ENCODE measurements around the gene PPP1CC. TPM values are rescaled to one million over a fixed set of nuclear protein-coding genes. Genes with fewer than 3 reads are reported as not detected.

The PPP1CC gene
- total RNA-seq, 2 donors from 2014 or later: 76.4 to 105 TPM

GRCh38 chr12:110744601-110745264, 2.0 kb upstream of the PPP1CC start:
- Histone ChIP-seq H3K27me3 (replicated peaks; ENCODE audit: insufficient read depth) (no peaks in the 10 kb centered on the region), H3K4me1 (ENCODE audit: control insufficient read depth in 1 of 2, low read depth in 2 of 2) (peaks cover 19 to 30% of the 10 kb centered on the region in 2 donors), H3K9me3 (no peaks in the 10 kb centered on the region), H3K36me3 (no peaks in the 10 kb centered on the region), H3K4me3 (no peak overlapping the region), H3K27ac (peak overlapping the region; percentile 9 to 17)
- ATAC-seq (ENCODE audit: insufficient number of reproducible peaks, low FRiP score, low read depth): no peak
- no peak for DNase-seq (ENCODE audit: low spot score)
- TF ChIP-seq, protein P1, sequence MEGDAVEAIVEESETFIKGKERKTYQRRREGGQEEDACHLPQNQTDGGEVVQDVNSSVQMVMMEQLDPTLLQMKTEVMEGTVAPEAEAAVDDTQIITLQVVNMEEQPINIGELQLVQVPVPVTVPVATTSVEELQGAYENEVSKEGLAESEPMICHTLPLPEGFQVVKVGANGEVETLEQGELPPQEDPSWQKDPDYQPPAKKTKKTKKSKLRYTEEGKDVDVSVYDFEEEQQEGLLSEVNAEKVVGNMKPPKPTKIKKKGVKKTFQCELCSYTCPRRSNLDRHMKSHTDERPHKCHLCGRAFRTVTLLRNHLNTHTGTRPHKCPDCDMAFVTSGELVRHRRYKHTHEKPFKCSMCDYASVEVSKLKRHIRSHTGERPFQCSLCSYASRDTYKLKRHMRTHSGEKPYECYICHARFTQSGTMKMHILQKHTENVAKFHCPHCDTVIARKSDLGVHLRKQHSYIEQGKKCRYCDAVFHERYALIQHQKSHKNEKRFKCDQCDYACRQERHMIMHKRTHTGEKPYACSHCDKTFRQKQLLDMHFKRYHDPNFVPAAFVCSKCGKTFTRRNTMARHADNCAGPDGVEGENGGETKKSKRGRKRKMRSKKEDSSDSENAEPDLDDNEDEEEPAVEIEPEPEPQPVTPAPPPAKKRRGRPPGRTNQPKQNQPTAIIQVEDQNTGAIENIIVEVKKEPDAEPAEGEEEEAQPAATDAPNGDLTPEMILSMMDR (IDR thresholded peaks at IDR 0.05): no peak

- Histone ChIP-seq H3K9me3 (no peaks in the 10 kb centered on the region), H3K4me1 (ENCODE audit: control insufficient read depth in 1 of 2, low read depth in 2 of 2) (peaks cover 19 to 35% of the 10 kb centered on the region in 2 donors), H3K4me3 (peak overlapping the region; percentile 94), H3K36me3 (no peaks in the 10 kb centered on the region), H3K27me3 (replicated peaks; ENCODE audit: insufficient read depth) (no peaks in the 10 kb centered on the region), H3K27ac (peak overlapping the region in 1 of 2 donors; percentile 17)
- TF ChIP-seq, protein P1 (IDR thresholded peaks at IDR 0.05): no peak
- DNase-seq (ENCODE audit: low spot score): no peak
- no peak for ATAC-seq (ENCODE audit: insufficient number of reproducible peaks, low FRiP score, low read depth)
Observed at GRCh38 chr12:110744151-110744571, 1.5 kb upstream of the PPP1CC start.

DNA sequence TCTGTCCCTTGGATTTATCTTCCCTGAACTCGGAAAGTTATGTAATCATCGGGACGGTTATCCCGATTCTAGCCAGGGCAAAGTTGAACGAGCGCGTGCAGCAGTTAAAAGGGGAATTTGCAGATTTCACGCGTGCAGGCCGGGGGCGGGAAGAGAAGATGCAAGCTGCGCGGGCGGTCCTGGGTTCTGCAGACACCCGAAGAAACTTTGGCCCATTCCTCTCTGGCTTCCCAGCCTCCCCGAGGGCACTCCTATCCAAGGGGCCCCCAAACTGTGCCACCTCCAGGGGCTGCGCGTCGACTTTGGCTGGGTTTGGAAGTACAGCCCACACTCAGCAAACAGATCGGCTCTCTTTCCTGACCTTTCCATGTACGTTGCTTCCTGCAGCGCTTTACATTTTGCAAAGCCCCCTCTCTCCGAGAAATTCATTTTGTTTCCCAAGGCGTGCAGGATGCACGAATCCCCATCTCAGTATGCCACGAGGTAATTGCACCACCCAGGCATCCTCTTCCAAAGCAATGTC, 941 bp upstream of the PPP1CC start:
- DNase-seq (ENCODE audit: low spot score) (no peak), ATAC-seq (ENCODE audit: insufficient number of reproducible peaks, low FRiP score, low read depth) (no peak)
- TF ChIP-seq, protein P1 (IDR thresholded peaks at IDR 0.05): no peak
- Histone ChIP-seq H3K4me1 (ENCODE audit: control insufficient read depth in 1 of 2, low read depth in 2 of 2) (peaks cover 22 to 40% of the 10 kb centered on the region in 2 donors), H3K27me3 (replicated peaks; ENCODE audit: insufficient read depth) (no peaks in the 10 kb centered on the region), H3K9me3 (no peaks in the 10 kb centered on the region), H3K36me3 (no peaks in the 10 kb centered on the region), H3K27ac (peak overlapping the region; percentile 9 to 17), H3K4me3 (peak overlapping the region; percentile 94)

DNA sequence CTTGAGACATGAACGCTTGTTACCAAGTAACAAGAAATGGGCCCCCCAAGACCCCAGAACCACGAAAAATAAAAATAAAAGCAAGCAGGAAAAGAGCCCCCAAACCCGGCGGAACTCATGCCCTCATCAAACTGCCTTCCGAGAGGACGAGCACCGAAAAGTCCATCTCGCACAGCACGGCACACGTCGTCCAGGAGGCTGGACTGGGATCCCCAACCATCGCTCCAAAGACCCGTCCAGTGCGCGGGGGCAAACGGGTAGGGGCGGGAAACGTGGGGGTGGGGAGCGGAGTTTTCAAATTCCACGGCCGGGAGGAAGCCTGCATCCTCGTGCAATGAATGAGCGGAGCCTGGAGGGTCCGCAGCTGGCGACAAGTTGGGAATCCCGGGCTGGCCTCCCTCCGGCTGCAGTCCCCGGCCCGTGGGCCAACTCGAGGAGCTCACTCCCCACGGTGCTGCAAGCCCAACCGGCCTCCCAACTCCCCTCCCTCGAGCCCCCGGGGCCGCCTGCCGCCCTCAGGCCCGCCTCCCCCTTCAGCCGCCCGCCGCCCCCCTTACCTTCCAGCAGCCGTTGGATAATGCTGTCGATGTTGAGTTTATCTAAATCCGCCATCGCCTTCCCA, 484 bp downstream of the PPP1CC start:
- peak; percentile 3 for ATAC-seq (ENCODE audit: insufficient number of reproducible peaks, low FRiP score, low read depth)
- peaks cover 31 to 49% of the 10 kb centered on the region in 2 donors for H3K4me1 ChIP-seq (ENCODE audit: control insufficient read depth in 1 of 2, low read depth in 2 of 2)
- DNase-seq (ENCODE audit: low spot score): no peak

More for the DNA sequence above, 484 bp downstream of the PPP1CC start:
- H3K4me3 ChIP-seq: peak overlapping the region; percentile 94
- H3K27ac ChIP-seq: peak overlapping the region; percentile 83 to 85
- TF ChIP-seq, protein P1 (IDR thresholded peaks at IDR 0.05): no peak
- no peaks in the 10 kb centered on the region for H3K36me3 ChIP-seq
- H3K27me3 ChIP-seq (replicated peaks; ENCODE audit: insufficient read depth): no peaks in the 10 kb centered on the region
- H3K9me3 ChIP-seq: no peaks in the 10 kb centered on the region
